Heart left ventricle (tissue), 13 donors: ENCODE measurements around the gene RNF224.

Experiments used
- POLR2A ChIP-seq, 2 donors: fragments of 450-650 bp; IDR thresholded peaks; one replicate each; pipeline ENCODE4 v1.6.1; 2017; ENCODE audit warnings: antibody characterized with exemption in 2 of 2, mild to moderate bottlenecking in 2 of 2, moderate library complexity in 2 of 2
- TF ChIP-seq, protein P1 (sequence below), 12 donors: fragments of 200-600 bp; sonication (generic) in 4 of 12; IDR thresholded peaks; one replicate each; pipeline versions ENCODE4 v1.5.0 to v1.8.0; 2018 to 2022; ENCODE audit warnings: antibody characterized with exemption in 12 of 12, mild to moderate bottlenecking in 5 of 12
- donor health status: ischemic (EF 13 %, LVEDD 7.1; RV severe dilation, severe dysfunction).
- donor health status: DM: no; HTN: yes; CAD: no.
- donor health status: DM: no; HTN: no; CAD: no.
- donor health status: ischemic (EF 25% LVEDD 6.9; RV normal size, moderate dysfunction).
- donor health status: ischemic (EF 25% LVEDD 5.7; RV mildly dilated, moderate dysfunction).
- donor health status: ischemic (EF 35%, LVEDD 5.7; RV mildly dilated, moderate dysfunction).
- donor health status: nonischemic (EF 11% LVEDD 7.7; RV severe dilation, severe dysfunction).
- donor health status: DM: yes; HTN: yes; CAD: no.
- donor health status: PGD.
- donor health status: ischemic (EF 29% LVEDD 5.4; RV normal size, mild dysfunction).
- donor health status: nonischemic (EF 23%, LVEDD 6.1; RV moderate dilation, normal function).

DNA sequence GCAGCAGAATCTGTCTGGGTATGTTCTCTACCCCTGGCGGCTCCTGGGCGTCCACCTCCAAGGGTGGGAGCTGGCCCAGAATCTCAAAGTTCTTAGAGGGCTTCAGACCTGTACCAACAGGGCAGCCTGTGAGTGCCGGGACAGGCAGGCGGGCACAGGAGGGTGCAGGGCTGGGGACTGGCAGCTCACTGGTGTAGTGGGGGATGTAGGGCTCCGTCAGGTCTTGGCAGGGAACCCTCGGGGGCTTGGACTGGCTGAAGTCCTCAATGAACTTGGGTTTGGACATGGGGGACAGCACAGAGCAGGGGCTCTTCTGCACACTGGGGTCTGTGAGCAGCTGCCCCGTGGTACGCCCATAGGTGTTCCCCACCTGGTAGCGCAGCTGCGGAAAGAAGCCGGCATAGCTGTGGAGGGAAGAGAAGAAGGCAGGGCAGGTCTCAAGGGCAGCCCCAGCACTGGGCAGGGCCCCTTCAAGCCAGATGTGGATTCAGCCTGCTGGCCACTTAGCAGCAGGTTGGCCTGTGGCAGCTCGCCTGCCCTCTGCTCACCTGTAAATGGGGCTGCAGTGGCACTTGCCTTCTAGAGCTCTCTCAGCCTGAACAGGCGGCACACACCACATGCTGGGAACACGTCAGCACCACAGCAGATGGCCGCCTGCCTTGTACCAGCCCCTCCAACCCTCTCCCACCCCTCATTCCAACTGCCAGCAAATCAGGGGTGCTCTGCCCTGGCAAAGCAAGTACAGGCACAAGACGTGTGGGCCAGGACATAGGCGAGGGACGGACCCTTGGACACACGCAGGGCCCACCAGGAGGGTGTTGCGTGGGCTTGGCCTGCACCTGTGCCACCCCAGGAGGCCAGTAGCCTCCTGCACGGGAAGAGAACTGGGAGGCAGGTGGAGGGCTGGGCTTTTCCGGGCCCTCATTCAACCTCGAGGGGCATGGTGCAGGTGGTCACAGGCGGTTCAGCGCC lies 18.4 kb downstream of the RNF224 start:
- no peak for TF ChIP-seq POLR2A (IDR thresholded peaks at IDR 0.05)
- TF ChIP-seq, protein P1, sequence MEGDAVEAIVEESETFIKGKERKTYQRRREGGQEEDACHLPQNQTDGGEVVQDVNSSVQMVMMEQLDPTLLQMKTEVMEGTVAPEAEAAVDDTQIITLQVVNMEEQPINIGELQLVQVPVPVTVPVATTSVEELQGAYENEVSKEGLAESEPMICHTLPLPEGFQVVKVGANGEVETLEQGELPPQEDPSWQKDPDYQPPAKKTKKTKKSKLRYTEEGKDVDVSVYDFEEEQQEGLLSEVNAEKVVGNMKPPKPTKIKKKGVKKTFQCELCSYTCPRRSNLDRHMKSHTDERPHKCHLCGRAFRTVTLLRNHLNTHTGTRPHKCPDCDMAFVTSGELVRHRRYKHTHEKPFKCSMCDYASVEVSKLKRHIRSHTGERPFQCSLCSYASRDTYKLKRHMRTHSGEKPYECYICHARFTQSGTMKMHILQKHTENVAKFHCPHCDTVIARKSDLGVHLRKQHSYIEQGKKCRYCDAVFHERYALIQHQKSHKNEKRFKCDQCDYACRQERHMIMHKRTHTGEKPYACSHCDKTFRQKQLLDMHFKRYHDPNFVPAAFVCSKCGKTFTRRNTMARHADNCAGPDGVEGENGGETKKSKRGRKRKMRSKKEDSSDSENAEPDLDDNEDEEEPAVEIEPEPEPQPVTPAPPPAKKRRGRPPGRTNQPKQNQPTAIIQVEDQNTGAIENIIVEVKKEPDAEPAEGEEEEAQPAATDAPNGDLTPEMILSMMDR (IDR thresholded peaks at IDR 0.05): no peak
